Gastrocnemius medialis (tissue), 4 donors: ENCODE measurements around the gene MAPK11.

Experiments used
- CTCF ChIP-seq, 5 experiments: fragments of 450-650 bp in 3 of 5; fragments of 200-600 bp in 2 of 5; sonication (generic) in 2 of 5; IDR thresholded peaks in 4 of 5; conservative IDR thresholded peaks in 1 of 5; 1 replicate in 4 of 5; 2 replicates in 1 of 5; pipeline ENCODE4 v1.5.1; 2016 to 2019; ENCODE audit warnings: antibody characterized with exemption in 5 of 5, mild to moderate bottlenecking in 3 of 5, moderate library complexity in 3 of 5
- POLR2A ChIP-seq, 2 donors: fragments of 450-650 bp; IDR thresholded peaks; one replicate each; pipeline ENCODE4 v1.6.1; 2017; ENCODE audit warnings: antibody characterized with exemption in 2 of 2, mild to moderate bottlenecking in 2 of 2, moderate library complexity in 2 of 2

GRCh38 chr22:50289942-50290630, 19.9 kb upstream of the MAPK11 start:
- TF ChIP-seq CTCF (IDR thresholded peaks at IDR 0.05 in 4 of 5, conservative IDR thresholded peaks at IDR 0.05 in 1 of 5) (no peak), POLR2A (IDR thresholded peaks at IDR 0.05) (no peak)
